HEK293 (cell line): ENCODE measurements around the gene PCSK2.

Experiments used
- CTCF ChIA-PET: fragments of 350-600 bp; formaldehyde crosslinking; extraction: SDS; loops from one replicate; lab custom pipeline; 2021; ENCODE audit warnings: antibody characterized with exemption; lab: Yijun Ruan, JAX
- POLR2A ChIA-PET: fragments of 300-600 bp; formaldehyde crosslinking; extraction: SDS; loops from one replicate; lab custom pipeline; 2020; ENCODE audit warnings: antibody characterized with exemption, inconsistent platforms; lab: Yijun Ruan, JAX
- H3K27ac ChIP-seq: fragments of 200-500 bp; sonication (Bioruptor generic); 2 replicates; pipeline ENCODE4 v1.5.1; 2014; ENCODE audit warnings: low read depth, low read length, control low read depth, inconsistent platforms; ENCODE audit errors: extremely low read depth
- H3K36me3 ChIP-seq, 2 experiments: fragments of 200-500 bp in 1 of 2; sonication (Bioruptor generic) in 1 of 2; 1 replicate in 1 of 2; 2 replicates in 1 of 2; pipeline ENCODE4 v1.5.1; 2014 to 2017; ENCODE audit warnings: inconsistent platforms in 2 of 2, low read length in 2 of 2; ENCODE audit not compliant: control insufficient read depth in 2 of 2, insufficient read depth in 1 of 2
- H3K4me1 ChIP-seq: fragments of 200-500 bp; sonication (Bioruptor generic); 2 replicates; pipeline ENCODE4 v1.5.1; 2014; ENCODE audit warnings: mild to moderate bottlenecking, low read length, inconsistent platforms; ENCODE audit not compliant: control insufficient read depth, insufficient read depth
- H3K4me3 ChIP-seq: 2 replicates; pipeline ENCODE4 v1.5.1; 2011; ENCODE audit warnings: low read depth, mild to moderate bottlenecking, control low read depth, low read length, moderate library complexity
- H3K9me3 ChIP-seq: fragments of 200-500 bp; sonication (Bioruptor generic); 2 replicates; pipeline ENCODE4 v1.5.1; 2014; ENCODE audit warnings: low read depth, low read length, inconsistent platforms; ENCODE audit not compliant: control insufficient read depth, insufficient read depth
- EGR2 ChIP-seq: fragments of 450-650 bp; formaldehyde crosslinking; IDR thresholded peaks from 2 replicates; pipeline ENCODE4 v1.5.1; 2016; ENCODE audit warnings: low read depth, missing biosample characterization, missing genetic modification characterization
- GFI1B ChIP-seq: fragments of 450-650 bp; formaldehyde crosslinking; IDR thresholded peaks from 2 replicates; pipeline ENCODE4 v1.5.1; 2016; ENCODE audit warnings: missing biosample characterization, missing genetic modification characterization
- MEIS1 ChIP-seq: sonication (generic); formaldehyde crosslinking; IDR thresholded peaks from 2 replicates; pipeline ENCODE4 v1.8.1; 2022; ENCODE audit warnings: missing genetic modification reagents, mild to moderate bottlenecking, borderline replicate concordance
- PRDM6 ChIP-seq: fragments of 450-650 bp; formaldehyde crosslinking; IDR thresholded peaks from 2 replicates; pipeline ENCODE4 v1.5.1; 2017; ENCODE audit warnings: missing biosample characterization, missing genetic modification characterization
- REST ChIP-seq: fragments of 450-650 bp; formaldehyde crosslinking; IDR thresholded peaks from 2 replicates; pipeline ENCODE4 v1.5.1; 2016; ENCODE audit warnings: missing biosample characterization, missing genetic modification characterization
- SCRT1 ChIP-seq: fragments of 450-650 bp; formaldehyde crosslinking; IDR thresholded peaks from 2 replicates; pipeline ENCODE4 v1.5.1; 2016; ENCODE audit warnings: missing biosample characterization, missing genetic modification characterization, borderline replicate concordance
- SP2 ChIP-seq: fragments of 450-650 bp; formaldehyde crosslinking; IDR thresholded peaks from 2 replicates; pipeline ENCODE4 v1.5.1; 2016; ENCODE audit warnings: missing biosample characterization, missing genetic modification characterization
- SP3 ChIP-seq: fragments of 450-650 bp; formaldehyde crosslinking; IDR thresholded peaks from 2 replicates; pipeline ENCODE4 v1.5.1; 2016; ENCODE audit warnings: missing biosample characterization, missing genetic modification characterization
- SP7 ChIP-seq: fragments of 450-650 bp; formaldehyde crosslinking; IDR thresholded peaks from 2 replicates; pipeline ENCODE4 v1.5.1; 2016; ENCODE audit warnings: missing biosample characterization, missing genetic modification characterization
- TRIM28 ChIP-seq: IDR thresholded peaks from 2 replicates; pipeline ENCODE4 v1.6.1; 2011; ENCODE audit warnings: low read length, control low read depth, borderline replicate concordance
- ZBTB17 ChIP-seq: fragments of 450-650 bp; formaldehyde crosslinking; IDR thresholded peaks from 2 replicates; pipeline ENCODE4 v1.5.1; 2016; ENCODE audit warnings: missing biosample characterization, missing genetic modification characterization
- ZBTB26 ChIP-seq: fragments of 450-650 bp; formaldehyde crosslinking; optimal IDR thresholded peaks from 2 replicates; pipeline ENCODE3; 2016; ENCODE audit warnings: missing biosample characterization, mild to moderate bottlenecking, missing genetic modification characterization
- ZBTB48 ChIP-seq: fragments of 450-650 bp; formaldehyde crosslinking; IDR thresholded peaks from 2 replicates; pipeline ENCODE4 v1.5.1; 2016; ENCODE audit warnings: missing biosample characterization, missing genetic modification characterization
- ZFHX2 ChIP-seq: fragments of 450-650 bp; formaldehyde crosslinking; conservative IDR thresholded peaks from 2 replicates; pipeline ENCODE4 v1.5.1; 2016; ENCODE audit warnings: missing biosample characterization, missing genetic modification characterization
- ZIC2 ChIP-seq: fragments of 450-650 bp; formaldehyde crosslinking; IDR thresholded peaks from 2 replicates; pipeline ENCODE4 v1.5.1; 2016; ENCODE audit warnings: missing biosample characterization, missing genetic modification characterization
- ZNF248 ChIP-seq: fragments of 450-650 bp; formaldehyde crosslinking; IDR thresholded peaks from 2 replicates; pipeline ENCODE4 v1.5.1; 2017; ENCODE audit warnings: missing biosample characterization, missing genetic modification characterization
- ZNF26 ChIP-seq: fragments of 450-650 bp; formaldehyde crosslinking; IDR thresholded peaks from 2 replicates; pipeline ENCODE4 v1.5.1; 2016; ENCODE audit warnings: missing biosample characterization, missing genetic modification characterization
- ZNF335 ChIP-seq: fragments of 450-650 bp; formaldehyde crosslinking; conservative IDR thresholded peaks from 2 replicates; pipeline ENCODE4 v1.5.1; 2016; ENCODE audit warnings: missing biosample characterization, missing genetic modification characterization
- ZNF341 ChIP-seq: fragments of 450-650 bp; formaldehyde crosslinking; IDR thresholded peaks from 2 replicates; pipeline ENCODE4; 2016; ENCODE audit warnings: low read depth, missing biosample characterization, missing genetic modification characterization
- ZNF366 ChIP-seq: fragments of 450-650 bp; formaldehyde crosslinking; conservative IDR thresholded peaks from 2 replicates; pipeline ENCODE4 v1.5.1; 2016; ENCODE audit warnings: missing biosample characterization, missing genetic modification characterization
- ZNF416 ChIP-seq: fragments of 450-650 bp; formaldehyde crosslinking; IDR thresholded peaks from 2 replicates; pipeline ENCODE4 v1.5.1; 2016; ENCODE audit warnings: missing biosample characterization, missing genetic modification characterization
- ZNF48 ChIP-seq: fragments of 450-650 bp; formaldehyde crosslinking; IDR thresholded peaks from 2 replicates; pipeline ENCODE4 v1.5.1; 2016; ENCODE audit warnings: missing biosample characterization, missing genetic modification characterization
- ZNF530 ChIP-seq: fragments of 450-650 bp; formaldehyde crosslinking; IDR thresholded peaks from 2 replicates; pipeline ENCODE4 v1.5.1; 2016; ENCODE audit warnings: low read depth, missing biosample characterization, missing genetic modification characterization
- ZNF580 ChIP-seq: fragments of 450-650 bp; formaldehyde crosslinking; IDR thresholded peaks from 2 replicates; pipeline ENCODE4 v1.5.1; 2016; ENCODE audit warnings: missing biosample characterization, missing genetic modification characterization
- ZNF596 ChIP-seq: fragments of 450-650 bp; IDR thresholded peaks from 2 replicates; pipeline ENCODE4 v1.5.0; 2018; ENCODE audit warnings: missing biosample characterization, mild to moderate bottlenecking, missing genetic modification characterization, moderate library complexity
- ZNF76 ChIP-seq: fragments of 450-650 bp; formaldehyde crosslinking; IDR thresholded peaks from 2 replicates; pipeline ENCODE4; 2016; ENCODE audit warnings: low read depth, missing biosample characterization, missing genetic modification characterization, borderline replicate concordance

The PCSK2 gene

GRCh38 chr20:17227669-17228623 lies 1.1 kb downstream of the PCSK2 start:
- POLR2A ChIA-PET: no interaction called here
- Histone ChIP-seq H3K9me3 (no peaks in the 10 kb centered on the region), H3K4me1 (peaks cover 19% of the 10 kb centered on the region), H3K36me3 (no peaks in the 10 kb centered on the region), H3K4me3 (peak overlapping the region; percentile 1), H3K27ac (no peak overlapping the region; the same call in 1 of the 2 replicates)
- CTCF ChIA-PET: interaction anchor here (0.8 kb wide), 1 partner anchor 164 kb away, joined by 3 read pairs; no protein-coding TSS in a partner anchor
- TF ChIP-seq REST: peak; percentile 92
- TF ChIP-seq ZNF366 (tag by site-specific recombination): peak; percentile 58; the same call in 1 of the 2 replicates
- TF ChIP-seq SCRT1 (tag by site-specific recombination): no peak
- no peak for TF ChIP-seq ZNF580 (tag by site-specific recombination)
- no peak for TF ChIP-seq SP3 (tag by site-specific recombination)
- TF ChIP-seq PRDM6 (tag by site-specific recombination): no peak
- TF ChIP-seq SP2 (tag by site-specific recombination): peak; percentile 50
- TF ChIP-seq MEIS1 (CRISPR knock-in tag): no peak
- 0 out of 2 replicates have a peak, but pooled peaks have one; percentile 24 for TF ChIP-seq ZBTB48
- TF ChIP-seq ZIC2 (tag by site-specific recombination): no peak
- no peak for TF ChIP-seq ZNF48 (tag by site-specific recombination)
- no peak for TF ChIP-seq GFI1B (tag by site-specific recombination)
- peak; percentile 13; the same call in 1 of the 2 replicates for TF ChIP-seq EGR2 (tag by site-specific recombination)
- TF ChIP-seq TRIM28: no peak
- no peak for TF ChIP-seq ZNF76 (tag by site-specific recombination)
- no peak for TF ChIP-seq ZNF335
- TF ChIP-seq ZFHX2: peak; percentile 41
- peak; percentile 37; the same call in 1 of the 2 replicates for TF ChIP-seq ZBTB17 (tag by site-specific recombination)
- TF ChIP-seq ZNF530 (tag by site-specific recombination): no peak

GRCh38 chr20:17228624-17229061 lies 1.8 kb downstream of the PCSK2 start:
- POLR2A ChIA-PET: no interaction called here
- H3K36me3 ChIP-seq: no peaks in the 10 kb centered on the region
- H3K27ac ChIP-seq: no peak overlapping the region; the same call in 1 of the 2 replicates
- peaks cover 19% of the 10 kb centered on the region for H3K4me1 ChIP-seq
- no peaks in the 10 kb centered on the region for H3K9me3 ChIP-seq
- CTCF ChIA-PET: interaction anchor here (0.7 kb wide), 1 partner anchor 792 kb away, joined by 4 read pairs; no protein-coding TSS in a partner anchor
- H3K4me3 ChIP-seq: peak overlapping the region; percentile 9
- 0 out of 2 replicates have a peak, but pooled peaks have one; percentile 13 for TF ChIP-seq ZNF341 (tag by site-specific recombination)
- TF ChIP-seq ZNF596 (tag by site-specific recombination): no peak
- no peak for TF ChIP-seq SP7
- TF ChIP-seq ZBTB26 (tag by site-specific recombination): peak; percentile 29
- no peak for TF ChIP-seq ZNF26 (tag by site-specific recombination)
- peak; percentile 29 for TF ChIP-seq SP2 (tag by site-specific recombination)
- TF ChIP-seq ZNF335: peak; percentile 28; the same call in 1 of the 2 replicates
- no peak for TF ChIP-seq ZNF248
- TF ChIP-seq ZNF416 (tag by site-specific recombination): no peak
- TF ChIP-seq EGR2 (tag by site-specific recombination): peak; percentile 44
- peak; percentile 72 for TF ChIP-seq ZFHX2
